Skeletal muscle satellite cell (primary cell): ENCODE data around the gene SCARB1.
A peak's percentile ranks its signal among the peaks of the same experiment; 100 is the strongest.

Experiments used
- H3K27me3 ChIP-seq: 2 replicates; pipeline ENCODE4 v1.7.0; 2013; ENCODE audit warnings: low read length; ENCODE audit not compliant: control insufficient read depth, insufficient read depth
- H3K36me3 ChIP-seq: 2 replicates; pipeline ENCODE4 v1.7.0; 2013; ENCODE audit warnings: mild to moderate bottlenecking, control low read depth, low read length; ENCODE audit not compliant: insufficient read depth
- H3K4me1 ChIP-seq: 2 replicates; pipeline ENCODE4 v1.7.0; 2013; ENCODE audit warnings: low read length; ENCODE audit not compliant: control insufficient read depth, insufficient read depth
- H3K4me2 ChIP-seq: 2 replicates; pipeline ENCODE4 v1.7.0; 2013; ENCODE audit warnings: mild to moderate bottlenecking, low read length
- H3K4me3 ChIP-seq: 2 replicates; pipeline ENCODE4 v1.7.0; 2013; ENCODE audit warnings: low read length
- H3K9ac ChIP-seq: 2 replicates; pipeline ENCODE4 v1.7.0; 2013; ENCODE audit warnings: mild to moderate bottlenecking, low read depth, low read length, moderate library complexity
- H3K9me3 ChIP-seq: replicated peaks from 2 replicates; pipeline ENCODE4 v1.7.0; 2013; ENCODE audit warnings: mild to moderate bottlenecking, control low read depth, low read length

SCARB1 gene

DNA sequence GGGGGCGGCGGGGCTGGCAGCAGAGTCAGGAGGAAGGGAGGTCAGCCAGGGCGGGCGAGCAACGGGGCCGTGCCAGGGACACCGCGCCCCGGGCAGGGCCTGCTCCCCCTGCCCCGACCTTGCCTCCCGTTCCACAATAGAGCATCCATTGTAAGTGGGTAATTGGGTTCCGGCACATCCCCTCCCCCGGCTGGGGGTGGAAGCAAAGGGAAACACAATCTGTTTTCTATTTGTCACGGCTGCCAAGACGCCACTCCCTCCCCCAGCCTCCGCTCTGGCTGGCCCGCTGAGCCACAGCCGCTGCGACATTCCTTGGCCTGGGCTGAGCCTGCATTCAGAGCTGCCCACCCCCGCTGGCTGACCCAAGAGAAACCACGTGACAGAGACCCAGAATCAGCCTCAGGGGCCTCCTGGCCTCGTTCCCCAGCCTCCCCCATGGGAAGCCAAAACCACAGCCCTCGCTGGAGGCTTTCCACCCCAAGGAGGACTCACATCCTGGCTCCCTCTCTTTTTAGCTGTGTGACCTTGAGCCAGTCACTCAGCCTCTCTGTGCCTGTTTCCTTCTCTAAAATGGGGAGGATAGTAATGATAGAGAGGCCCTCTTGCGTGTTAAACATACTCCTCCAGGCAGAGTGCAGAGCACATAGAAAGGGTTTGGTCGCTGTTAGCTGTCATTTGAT is 117.6 kb downstream of the SCARB1 start:
- peak overlapping the region; percentile 69 for H3K4me2 ChIP-seq
- peaks cover 25% of the 10 kb centered on the region for H3K4me1 ChIP-seq
- H3K27me3 ChIP-seq: no peaks in the 10 kb centered on the region
- no peaks in the 10 kb centered on the region for H3K36me3 ChIP-seq
- H3K9ac ChIP-seq: peak overlapping the region; percentile 54
- H3K9me3 ChIP-seq: no peaks in the 10 kb centered on the region
- H3K4me3 ChIP-seq: peak overlapping the region; percentile 28

DNA sequence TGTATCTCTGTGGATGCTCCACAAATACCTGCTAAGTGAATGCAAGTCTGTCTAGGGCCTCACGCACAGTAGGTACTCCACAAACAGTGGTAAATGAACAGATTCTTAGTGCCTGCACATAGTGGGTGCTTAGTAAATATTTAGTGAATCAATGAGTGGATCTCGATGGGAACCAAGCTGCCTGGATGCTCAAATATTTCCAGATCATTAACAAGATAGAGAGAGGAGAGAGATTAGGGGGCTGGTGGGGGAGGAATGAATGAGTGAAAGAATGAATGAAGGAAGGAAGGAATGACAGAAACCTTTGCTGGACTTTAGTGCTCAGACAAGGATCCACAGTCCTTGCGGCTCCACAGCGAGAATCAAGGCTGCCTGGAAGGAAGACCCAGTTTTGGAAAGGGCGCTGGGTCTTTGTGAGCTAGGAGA is 118.2 kb downstream of the SCARB1 start:
- peak overlapping the region; percentile 54 for H3K9ac ChIP-seq
- H3K4me3 ChIP-seq: peak overlapping the region; percentile 9
- H3K36me3 ChIP-seq: no peaks in the 10 kb centered on the region
- H3K4me1 ChIP-seq: peaks cover 31% of the 10 kb centered on the region
- peak overlapping the region; percentile 69 for H3K4me2 ChIP-seq
- no peaks in the 10 kb centered on the region for H3K27me3 ChIP-seq
- no peaks in the 10 kb centered on the region for H3K9me3 ChIP-seq

DNA sequence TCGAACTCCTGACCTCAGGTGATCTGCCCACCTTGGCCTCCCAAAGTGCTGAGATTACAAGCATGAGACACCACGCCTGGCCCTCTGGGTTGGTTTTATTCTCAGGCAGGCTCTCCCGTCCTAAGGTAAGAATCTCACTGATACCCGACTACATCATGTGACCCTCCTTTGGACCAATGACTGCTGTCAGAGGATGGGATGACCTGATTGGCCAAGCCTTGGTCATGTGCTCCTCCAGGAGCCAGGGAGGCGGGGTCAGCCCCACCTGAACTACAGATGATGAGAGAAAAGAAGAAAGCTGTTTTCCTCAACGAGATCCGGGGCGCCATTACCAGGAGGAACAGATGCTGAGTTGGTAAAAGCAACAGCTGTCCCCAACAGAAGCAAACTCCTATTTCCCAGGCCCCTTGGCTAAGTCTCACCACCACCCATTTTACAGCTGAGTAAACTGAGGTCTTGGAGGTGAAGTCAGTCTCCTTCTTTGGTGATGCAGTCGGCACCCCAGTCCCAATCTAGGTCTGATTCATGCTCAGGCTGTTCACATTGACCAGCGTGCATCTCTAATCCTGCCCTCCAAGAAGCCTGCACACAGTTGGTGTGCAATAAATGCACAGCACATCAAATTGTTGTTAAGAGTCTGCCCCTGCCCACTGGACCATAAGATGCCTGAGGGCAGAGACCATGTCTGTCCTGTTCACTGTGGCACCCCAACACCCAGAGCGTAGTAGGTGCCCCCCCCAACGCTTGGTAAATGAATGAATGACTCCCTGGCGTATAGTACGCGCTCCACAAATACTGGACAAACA is 118.8 kb downstream of the SCARB1 start:
- peaks cover 36% of the 10 kb centered on the region for H3K4me1 ChIP-seq
- no peaks in the 10 kb centered on the region for H3K36me3 ChIP-seq
- H3K4me2 ChIP-seq: no peak overlapping the region

DNA sequence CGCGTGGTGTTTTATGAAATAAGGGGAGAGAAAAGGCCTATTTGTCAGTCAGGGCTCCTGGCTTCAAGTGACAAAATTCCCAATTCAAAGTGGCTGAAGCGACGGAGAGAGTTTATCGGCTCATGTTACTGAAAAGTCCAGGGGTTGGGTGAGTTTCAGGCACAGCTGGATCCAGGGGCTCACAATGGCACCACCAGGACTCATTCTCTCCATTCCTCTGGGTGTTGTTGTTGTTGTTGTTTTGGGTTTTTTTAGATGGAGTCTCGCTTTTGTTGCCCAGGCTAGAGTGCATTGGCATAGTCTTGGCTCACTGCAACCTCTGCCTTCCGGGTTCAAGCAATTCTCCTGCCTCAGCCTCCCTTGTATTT is 119.4 kb downstream of the SCARB1 start:
- no peaks in the 10 kb centered on the region for H3K9me3 ChIP-seq
- no peaks in the 10 kb centered on the region for H3K27me3 ChIP-seq
- H3K4me1 ChIP-seq: peaks cover 36% of the 10 kb centered on the region

More for the DNA sequence above, 118.8 kb downstream of the SCARB1 start:
- H3K9ac ChIP-seq: no peak overlapping the region
- H3K27me3 ChIP-seq: no peaks in the 10 kb centered on the region
- H3K9me3 ChIP-seq: no peaks in the 10 kb centered on the region
- no peak overlapping the region for H3K4me3 ChIP-seq

DNA sequence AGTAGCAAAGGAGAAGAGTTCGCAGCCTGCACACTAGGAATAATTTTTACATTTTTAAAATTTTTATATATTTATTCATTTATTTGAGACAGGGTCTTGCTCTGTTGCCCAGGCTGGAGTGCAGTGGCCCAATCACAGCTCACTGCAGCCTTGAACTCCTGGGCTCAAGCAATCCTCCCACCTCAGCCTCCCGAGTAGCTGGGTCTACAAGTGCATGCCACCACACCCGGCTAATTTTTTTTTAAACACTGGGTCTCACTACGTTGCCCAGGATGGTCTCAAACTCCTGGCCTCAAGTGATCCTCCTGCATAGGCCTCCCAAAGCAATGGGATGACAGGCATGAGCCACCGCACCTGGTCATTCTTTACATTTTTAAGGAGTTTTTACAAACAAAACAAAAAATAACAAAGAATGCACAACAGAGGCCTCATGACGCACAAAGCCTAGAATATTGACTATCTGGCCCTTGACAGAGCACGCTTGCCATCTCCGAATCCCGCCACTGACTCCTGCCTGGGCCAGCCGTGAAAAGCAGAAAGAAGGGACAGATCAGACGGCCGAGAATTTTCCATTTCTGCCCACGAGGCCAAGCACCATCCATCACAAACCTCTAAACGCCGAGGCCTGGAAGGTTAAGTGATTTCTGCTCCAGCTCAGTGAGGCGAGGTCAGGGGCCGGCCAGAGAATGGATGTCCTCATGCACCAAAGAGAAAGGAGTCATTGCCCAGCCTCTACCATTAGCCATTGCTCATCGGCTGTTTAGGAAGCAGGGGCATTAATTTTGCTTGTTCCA is 120.0 kb downstream of the SCARB1 start:
- Histone ChIP-seq H3K27me3 (no peaks in the 10 kb centered on the region), H3K9me3 (no peaks in the 10 kb centered on the region), H3K9ac (no peak overlapping the region), H3K4me2 (no peak overlapping the region), H3K36me3 (no peaks in the 10 kb centered on the region), H3K4me3 (no peak overlapping the region), H3K4me1 (peaks cover 36% of the 10 kb centered on the region)

More for the DNA sequence above, 119.4 kb downstream of the SCARB1 start:
- Histone ChIP-seq H3K36me3 (no peaks in the 10 kb centered on the region), H3K4me2 (no peak overlapping the region), H3K9ac (no peak overlapping the region), H3K4me3 (no peak overlapping the region)

DNA sequence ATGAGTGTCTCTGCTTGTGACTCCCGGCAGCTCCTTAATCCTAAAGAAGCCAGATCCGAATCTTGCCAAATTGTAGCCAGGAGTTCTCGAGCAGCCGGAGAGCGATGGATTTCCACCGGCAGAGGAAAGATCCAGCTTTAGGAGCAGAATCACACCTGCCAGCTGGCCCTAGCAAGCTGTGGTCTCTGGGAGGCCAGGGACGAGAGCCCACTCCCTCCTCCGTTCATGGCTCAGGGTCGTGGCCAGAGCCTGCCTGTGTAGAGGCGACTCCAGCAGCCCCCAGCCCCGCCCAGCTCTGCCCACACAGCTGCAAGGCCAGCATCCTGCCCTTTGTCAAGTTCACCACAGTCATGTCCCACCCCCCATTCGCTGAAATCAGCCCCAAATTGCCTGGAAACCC is 121.0 kb downstream of the SCARB1 start:
- H3K4me2 ChIP-seq: no peak overlapping the region
- H3K4me1 ChIP-seq: peaks cover 33% of the 10 kb centered on the region
- no peaks in the 10 kb centered on the region for H3K36me3 ChIP-seq
- no peaks in the 10 kb centered on the region for H3K27me3 ChIP-seq
- H3K4me3 ChIP-seq: no peak overlapping the region
- no peaks in the 10 kb centered on the region for H3K9me3 ChIP-seq
- no peak overlapping the region for H3K9ac ChIP-seq

DNA sequence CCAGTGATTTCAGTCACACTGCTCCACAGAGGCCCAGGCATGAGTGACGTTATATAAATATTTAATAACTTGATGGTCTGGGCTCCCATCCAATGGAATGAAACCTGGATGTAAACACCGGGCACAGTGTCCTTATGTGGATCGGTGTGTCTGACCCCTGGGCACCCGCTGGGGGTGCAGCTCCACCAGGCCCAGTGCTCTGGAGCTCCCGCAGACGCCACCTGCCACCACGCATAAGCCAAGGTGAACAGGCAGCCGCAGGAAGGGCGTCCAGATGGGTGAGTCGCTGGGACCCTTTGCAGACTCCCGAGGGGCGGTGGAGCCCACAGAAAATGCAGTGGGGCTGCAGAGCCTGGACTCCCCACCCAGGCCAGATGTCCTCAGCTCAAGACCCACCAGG is 121.6 kb downstream of the SCARB1 start:
- Histone ChIP-seq H3K27me3 (no peaks in the 10 kb centered on the region), H3K36me3 (no peaks in the 10 kb centered on the region), H3K4me1 (peaks cover 29% of the 10 kb centered on the region), H3K4me3 (no peak overlapping the region), H3K4me2 (no peak overlapping the region), H3K9ac (no peak overlapping the region), H3K9me3 (no peaks in the 10 kb centered on the region)

DNA sequence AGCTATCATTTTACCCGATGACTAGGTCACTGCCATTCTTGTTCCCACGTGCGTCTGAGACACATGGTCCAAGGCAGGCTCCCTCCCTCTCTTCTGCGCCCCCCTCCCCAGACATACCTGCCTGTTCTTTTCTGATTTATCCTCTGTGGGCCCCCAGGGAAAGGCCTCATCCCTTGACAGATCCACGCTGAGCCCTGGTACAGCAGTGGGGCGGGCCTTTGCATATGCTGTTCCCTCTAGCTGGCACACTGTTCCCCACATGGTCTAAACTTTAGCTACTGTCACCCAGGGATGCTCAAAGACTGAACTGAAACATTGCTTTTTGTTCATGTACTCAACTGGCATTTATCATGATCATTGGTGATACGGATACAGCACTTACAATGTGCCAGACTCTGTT is 122.5 kb downstream of the SCARB1 start:
- Histone ChIP-seq H3K4me1 (peaks cover 21% of the 10 kb centered on the region), H3K4me2 (peak overlapping the region; percentile 69), H3K9ac (no peak overlapping the region), H3K27me3 (no peaks in the 10 kb centered on the region), H3K9me3 (no peaks in the 10 kb centered on the region), H3K36me3 (no peaks in the 10 kb centered on the region), H3K4me3 (no peak overlapping the region)

DNA sequence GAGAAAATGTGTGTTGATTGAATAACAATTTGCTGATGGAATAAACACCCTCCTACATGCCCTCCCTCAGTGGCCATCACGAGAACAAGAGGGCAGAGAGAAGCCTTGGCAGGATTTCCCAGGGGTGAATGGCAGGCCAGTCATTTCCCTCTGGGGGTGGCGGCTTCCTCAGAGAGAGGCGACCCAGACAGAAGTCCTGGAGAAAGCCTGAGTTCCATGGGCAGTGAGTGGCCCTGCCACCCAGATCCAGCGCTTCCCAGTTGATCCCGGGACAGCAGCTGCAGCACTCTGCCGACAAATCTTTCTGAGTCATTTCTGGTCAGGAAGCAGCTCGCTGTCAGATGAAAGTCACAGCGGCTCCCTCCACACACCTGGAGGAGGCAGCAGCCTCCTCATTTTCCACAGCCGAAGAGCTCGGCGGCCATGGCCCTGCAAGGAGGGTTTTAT is 123.0 kb downstream of the SCARB1 start:
- no peaks in the 10 kb centered on the region for H3K27me3 ChIP-seq
- H3K4me2 ChIP-seq: peak overlapping the region; percentile 69
- no peak overlapping the region for H3K9ac ChIP-seq
- H3K36me3 ChIP-seq: no peaks in the 10 kb centered on the region
- no peak overlapping the region for H3K4me3 ChIP-seq
- H3K4me1 ChIP-seq: peaks cover 16% of the 10 kb centered on the region
- no peaks in the 10 kb centered on the region for H3K9me3 ChIP-seq

DNA sequence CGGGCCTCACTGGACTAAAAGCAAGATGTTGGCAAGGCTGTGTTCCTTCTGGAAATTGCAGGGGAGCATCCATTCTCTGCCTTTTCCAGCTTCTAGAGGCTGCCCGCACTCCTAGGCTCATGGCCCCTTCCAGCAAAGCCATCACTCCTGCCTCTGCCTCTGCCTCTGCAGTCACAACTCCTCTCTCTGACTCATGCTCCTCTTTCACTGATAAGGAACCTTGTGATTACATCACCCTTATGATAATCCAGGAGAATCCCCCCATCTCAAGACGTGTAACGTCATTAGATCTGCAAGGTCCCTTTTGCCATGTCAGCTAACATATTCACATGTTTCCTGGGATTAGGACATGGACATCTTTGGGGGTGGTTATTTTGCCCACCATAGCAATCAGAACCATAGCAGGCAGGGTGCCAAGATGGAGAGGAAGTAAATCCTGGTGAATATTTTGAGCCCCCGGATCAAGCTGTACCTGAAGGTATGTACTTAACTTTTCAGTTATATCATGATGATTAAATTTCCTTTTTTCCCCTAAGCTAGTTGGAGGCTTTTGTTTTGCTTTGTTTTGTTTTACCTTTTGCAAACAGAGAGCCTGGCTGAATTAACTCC is 123.6 kb downstream of the SCARB1 start:
- Histone ChIP-seq H3K4me1 (peaks cover 12% of the 10 kb centered on the region), H3K27me3 (no peaks in the 10 kb centered on the region), H3K4me3 (no peak overlapping the region), H3K36me3 (no peaks in the 10 kb centered on the region), H3K9ac (no peak overlapping the region), H3K9me3 (no peaks in the 10 kb centered on the region), H3K4me2 (peak overlapping the region; percentile 69)
